HepG2 (cell line): ENCODE data around the gene ALPK1. TPM values are rescaled to one million over a fixed set of nuclear protein-coding genes. Genes with fewer than 3 reads are reported as not detected.

Experiments
- ATAC-seq: fragments of 200-7000 bp; cut with Tn5 transposase; 3 replicates; pipeline ENCODE4 v1.9.1; 2020; ENCODE audit warnings: mild to moderate bottlenecking, moderate library complexity
- BruUV-seq: library from RNA; stranded (reverse); fragments of 400-500 nt; replicated peaks from 2 replicates; lab custom pipeline; 2021; lab: Mats Ljungman, UMichigan
- CTCF ChIA-PET: fragments of 300-600 bp; formaldehyde crosslinking; extraction: SDS; loops from one replicate; lab custom pipeline; 2021; ENCODE audit warnings: low total read pairs, inconsistent platforms, low intra/inter-chr PET ratio; lab: Yijun Ruan, JAX
- POLR2A ChIA-PET: fragments of 350-600 bp; sonication (Branson Sonifier 250); formaldehyde crosslinking; loops from one replicate; lab custom pipeline; 2020; ENCODE audit warnings: antibody characterized with exemption, inconsistent platforms; lab: Yijun Ruan, JAX
- DNase-seq: peaks from one replicate; pipeline ENCODE4 v3.0.0-alpha.2; 2015; ENCODE audit warnings: low spot score
- FAIRE-seq: peaks from 3 replicates; lab custom pipeline; 2011; peaks lifted over from hg19 to GRCh38; lab: Jason Lieb, UNC
- H2AFZ ChIP-seq: one replicate; pipeline ENCODE4 v1.6.1; 2011; ENCODE audit warnings: low read length, inconsistent platforms
- H3K27ac ChIP-seq: fragments of 300-600 bp; 3 replicates; pipeline ENCODE4 v1.8.0; 2011; ENCODE audit warnings: mixed run types, mild to moderate bottlenecking, mixed read lengths, low read length, inconsistent platforms; ENCODE audit not compliant: insufficient read depth; ENCODE audit errors: extremely low read length
- H3K27me3 ChIP-seq, 2 experiments: fragments of 200-600 bp in 1 of 2; 2 replicates in 1 of 2; 3 replicates in 1 of 2; pipeline versions ENCODE4 v1.6.0 to v1.8.0; 2011; ENCODE audit warnings: low read length in 2 of 2, mild to moderate bottlenecking in 2 of 2, moderate library complexity in 2 of 2, inconsistent platforms in 1 of 2; ENCODE audit not compliant: insufficient read depth in 2 of 2, control insufficient read depth in 1 of 2
- H3K36me3 ChIP-seq, 2 experiments: fragments of 200-600 bp in 1 of 2; replicated peaks in 1 of 2; 2 replicates in 1 of 2; 3 replicates in 1 of 2; pipeline versions ENCODE4 v1.5.1 to v1.8.0; 2011; ENCODE audit warnings: low read length in 2 of 2, inconsistent platforms in 1 of 2; ENCODE audit not compliant: insufficient read depth in 2 of 2, control insufficient read depth in 1 of 2
- H3K4me1 ChIP-seq: 2 replicates; pipeline ENCODE4 v1.5.1; 2012; ENCODE audit warnings: low read length, inconsistent platforms; ENCODE audit not compliant: insufficient read depth
- H3K4me2 ChIP-seq: 2 replicates; pipeline ENCODE4 v1.6.0; 2011; ENCODE audit warnings: low read depth, low read length, inconsistent platforms
- H3K4me3 ChIP-seq, 3 experiments: fragments of 200-600 bp in 1 of 3; sonication (generic), shearing (Covaris generic) in 1 of 3; replicated peaks in 1 of 3; 2 replicates each; pipeline ENCODE4 v1.5.1; 2011 to 2016; ENCODE audit warnings: low read length in 3 of 3, inconsistent platforms in 2 of 3, low read depth in 2 of 3, mild to moderate bottlenecking in 2 of 3, control low read depth in 1 of 3, mixed read lengths in 1 of 3; ENCODE audit not compliant: insufficient read depth in 1 of 3
- H3K79me2 ChIP-seq: one replicate; pipeline ENCODE4 v1.6.1; 2011; ENCODE audit warnings: low read length, inconsistent platforms; ENCODE audit not compliant: insufficient read depth
- H3K9ac ChIP-seq: 2 replicates; pipeline ENCODE4 v1.6.0; 2011; ENCODE audit warnings: mild to moderate bottlenecking, low read depth, low read length, inconsistent platforms; ENCODE audit not compliant: insufficient read depth
- H3K9me3 ChIP-seq: 2 replicates; pipeline ENCODE4 v1.5.1; 2012; ENCODE audit warnings: mild to moderate bottlenecking, low read length
- H4K20me1 ChIP-seq: 2 replicates; pipeline ENCODE4 v1.6.0; 2011; ENCODE audit warnings: inconsistent platforms, mild to moderate bottlenecking, low read length, moderate library complexity; ENCODE audit not compliant: insufficient read depth
- FOXO4 ChIP-seq: sonication (generic); formaldehyde crosslinking; conservative IDR thresholded peaks from 2 replicates; pipeline ENCODE4 v1.8.1; 2023; ENCODE audit warnings: missing genetic modification reagents
- GPN1 ChIP-seq: sonication (generic); formaldehyde crosslinking; IDR thresholded peaks from 2 replicates; pipeline ENCODE4 v1.5.1; 2020; ENCODE audit warnings: missing genetic modification reagents, borderline replicate concordance
- KDM6A ChIP-seq: IDR thresholded peaks from 2 replicates; pipeline ENCODE4 v1.6.1; 2016; ENCODE audit warnings: low read depth
- KLF16 ChIP-seq, 2 experiments: sonication (generic) in 1 of 2; formaldehyde crosslinking in 1 of 2; IDR thresholded peaks; 2 replicates each; pipeline versions ENCODE4 v1.6.1 to v1.8.0; 2016 to 2023; ENCODE audit warnings: missing genetic modification reagents in 2 of 2, missing compliant biosample characterization in 1 of 2
- LRRFIP1 ChIP-seq: sonication (generic); formaldehyde crosslinking; conservative IDR thresholded peaks from 2 replicates; pipeline ENCODE4 v1.4.0; 2020; ENCODE audit warnings: missing genetic modification reagents
- NFE2L2 ChIP-seq: fragments of 150-350 bp; IDR thresholded peaks from 2 replicates; pipeline ENCODE4 v1.6.1; 2014; ENCODE audit warnings: low read length
- SMAD1 ChIP-seq: sonication (generic); formaldehyde crosslinking; IDR thresholded peaks from 2 replicates; pipeline ENCODE4 v1.4.0; 2020; ENCODE audit warnings: missing genetic modification reagents, low read depth, mild to moderate bottlenecking, borderline replicate concordance
- SOX6 ChIP-seq, 2 experiments: fragments of 450-650 bp in 1 of 2; sonication (generic) in 1 of 2; formaldehyde crosslinking in 1 of 2; IDR thresholded peaks; 2 replicates each; pipeline versions ENCODE4 v1.4.0 to v1.6.1; 2017 to 2020; ENCODE audit warnings: antibody characterized with exemption in 1 of 2, mild to moderate bottlenecking in 1 of 2, missing genetic modification reagents in 1 of 2
- TBP ChIP-seq: sonication (generic); formaldehyde crosslinking; IDR thresholded peaks from 2 replicates; pipeline ENCODE4 v1.5.0; 2020; ENCODE audit warnings: missing genetic modification reagents
- TOPORS ChIP-seq: sonication (generic); formaldehyde crosslinking; IDR thresholded peaks from 2 replicates; pipeline ENCODE4 v1.8.0; 2023; ENCODE audit warnings: mild to moderate bottlenecking, missing genetic modification reagents
- ZBTB25 ChIP-seq: IDR thresholded peaks from 2 replicates; pipeline ENCODE4 v1.6.1; 2018; ENCODE audit warnings: missing genetic modification reagents
- ZBTB26 ChIP-seq: IDR thresholded peaks from 2 replicates; pipeline ENCODE4 v1.6.1; 2016; ENCODE audit warnings: missing compliant biosample characterization, missing genetic modification reagents, borderline replicate concordance
- ZNF501 ChIP-seq: sonication (generic); formaldehyde crosslinking; IDR thresholded peaks from 2 replicates; pipeline ENCODE4 v1.5.1; 2020; ENCODE audit warnings: mild to moderate bottlenecking, moderate library complexity, missing genetic modification reagents
- ZNF550 ChIP-seq: sonication (generic); formaldehyde crosslinking; IDR thresholded peaks from 2 replicates; pipeline ENCODE4 v1.4.0; 2020; ENCODE audit warnings: mild to moderate bottlenecking, missing genetic modification reagents, borderline replicate concordance
- ZNF704 ChIP-seq: sonication (generic); formaldehyde crosslinking; IDR thresholded peaks from 2 replicates; pipeline ENCODE4 v1.8.1; 2023; ENCODE audit warnings: mild to moderate bottlenecking, inconsistent platforms, moderate library complexity, missing genetic modification reagents, borderline replicate concordance
- ZZZ3 ChIP-seq: sonication (generic); formaldehyde crosslinking; IDR thresholded peaks from 2 replicates; pipeline ENCODE4 v1.4.0; 2020; ENCODE audit warnings: missing genetic modification reagents, mild to moderate bottlenecking, borderline replicate concordance
- WGBS: methylation state at CpG from one replicate; pipeline ENCODE4 v1.1.6; 2017; ENCODE audit warnings: low lambda C conversion rate; 5-methylcytosine and 5-hydroxymethylcytosine counted together
- in situ Hi-C: cut with HindIII; loops from 2 replicates; pipeline ENCODE4 v1.10.0; 2017; ENCODE audit warnings: low pct_unique_long_range_greater_than_20kb; ENCODE audit not compliant: extremely low pct_ligation_motif_present
- intact Hi-C: fragments of 100-400 bp; cut with micrococcal nuclease; formaldehyde crosslinking; loops from one replicate; pipeline ENCODE4 v1.10.0; 2022; ENCODE audit not compliant: unreplicated experiment
- polyA plus RNA-seq, 8 experiments: library from polyadenylated mRNA; depleted of rRNA in 3 of 8; stranded (reverse) in 7 of 8; unstranded in 1 of 8; fragments of >200 nt; fragmentation: Illumina TruSeq in 4 of 8; extraction: Trizol in 4 of 8; gene quantifications; 2 replicates each; pipeline versions ENCODE4 v1.2.1 to v1.2.3, GENCODE V29; 2011 to 2016; ENCODE audit warnings: low read depth in 4 of 8, missing spikeins in 1 of 8, mixed read lengths in 1 of 8; ENCODE audit not compliant: insufficient read depth in 1 of 8
- total RNA-seq, 5 experiments: library from RNA; depleted of rRNA; stranded (reverse); fragments of >200 nt; fragmentation: Illumina TruSeq; extraction: Trizol; gene quantifications; 2 replicates each; pipeline ENCODE4 v1.2.3, GENCODE V29; 2016; ENCODE audit warnings: low read depth in 1 of 5

Gene ALPK1
- total and polyA plus RNA-seq, 2 of the 13 experiments (the other 11 are each of a cell fraction or from before 2014, with no cell fraction given): 0.61 to 1.3 TPM

GRCh38 chr4:112448306-112449132 lies 151.3 kb downstream of the ALPK1 start:
- no peak overlapping the region for H3K27ac ChIP-seq
- H3K4me2 ChIP-seq: no peak overlapping the region
- no peaks in the 10 kb centered on the region for H4K20me1 ChIP-seq
- H3K79me2 ChIP-seq: no peaks in the 10 kb centered on the region
- in situ Hi-C loops (no loop called here), intact Hi-C loops (no loop called here)
- no peak overlapping the region for H3K9ac ChIP-seq
- FAIRE-seq (no peak), DNase-seq (no peak), ATAC-seq (no peak)
- H3K36me3 ChIP-seq: no peaks in the 10 kb centered on the region
- 2% methylated on average over 8 of the region's 8 CpGs for WGBS
- no TSS peak for BruUV-seq
- H3K27me3 ChIP-seq: no peaks in the 10 kb centered on the region; a peak in 1 of 5 replicates
- no peaks in the 10 kb centered on the region for H3K9me3 ChIP-seq
- CTCF ChIA-PET: no interaction called here
- no peak overlapping the region for H3K4me3 ChIP-seq
- no peak overlapping the region for H2AFZ ChIP-seq
- no peaks in the 10 kb centered on the region for H3K4me1 ChIP-seq
- POLR2A ChIA-PET: no interaction called here
- TF ChIP-seq NFE2L2 (no peak), ZBTB25 (CRISPR knock-in tag) (no peak), ZNF501 (no peak), TBP (no peak), ZNF704 (CRISPR knock-in tag) (no peak), ZNF550 (CRISPR knock-in tag) (no peak), GPN1 (CRISPR knock-in tag) (no peak), KLF16 (CRISPR knock-in tag; IDR thresholded peaks at IDR 0.05) (no peak), SMAD1 (CRISPR knock-in tag) (no peak), TOPORS (CRISPR knock-in tag) (no peak), LRRFIP1 (CRISPR knock-in tag) (no peak), ZBTB26 (CRISPR knock-in tag) (no peak), SOX6 (IDR thresholded peaks at IDR 0.05) (no peak), SOX6 (CRISPR knock-in tag; IDR thresholded peaks at IDR 0.05) (no peak), KDM6A (no peak), ZZZ3 (CRISPR knock-in tag) (no peak), FOXO4 (no peak)
